Spleen (tissue), 7 donors: ENCODE data around the gene ARPP19.

Source experiments
- CTCF ChIP-seq, 11 experiments: fragments of 200-600 bp in 7 of 11; fragments of 450-650 bp in 4 of 11; sonication (generic) in 4 of 11; IDR thresholded peaks in 8 of 11; conservative IDR thresholded peaks in 3 of 11; 1 replicate in 7 of 11; 2 replicates in 4 of 11; pipeline versions ENCODE4 v1.4.0 to v1.8.0; 2016 to 2021; ENCODE audit warnings: antibody characterized with exemption in 11 of 11, inconsistent platforms in 4 of 11, mild to moderate bottlenecking in 1 of 11
- POLR2A ChIP-seq, 3 donors: fragments of 450-650 bp; IDR thresholded peaks; one replicate each; pipeline ENCODE4 v1.5.1; 2017; ENCODE audit warnings: antibody characterized with exemption in 3 of 3, mild to moderate bottlenecking in 1 of 3
- donor health status: DM: no; HTN: no; CAD: no; lungs with moderate emphysema.
- donor health status: DM: no; HTN: no; CAD: no.
- donor health status: DM: no; HTN: no; CAD: no.

GRCh38 chr15:52527196-52527910 is 41.5 kb downstream of the ARPP19 start:
- TF ChIP-seq CTCF (IDR thresholded peaks at IDR 0.05 in 8 of 11, conservative IDR thresholded peaks at IDR 0.05 in 3 of 11), result no peak
- TF ChIP-seq POLR2A (IDR thresholded peaks at IDR 0.05), result no peak
